GDM1 (cell line): ENCODE results near the gene FRK.
"Not testable (repeated sequence)": the region's sequence is repeated elsewhere in the genome, so short reads cannot be mapped to it uniquely, and the experiment has no call there.

Source experiments
- DNase-seq: peaks from one replicate; lab custom pipeline; 2025; lab: John Stamatoyannopoulos, UW

Gene FRK

GRCh38 chr6:115888687-115889470, 171.8 kb downstream of the FRK start:
- DNase-seq, result not testable (repeated sequence)

DNA sequence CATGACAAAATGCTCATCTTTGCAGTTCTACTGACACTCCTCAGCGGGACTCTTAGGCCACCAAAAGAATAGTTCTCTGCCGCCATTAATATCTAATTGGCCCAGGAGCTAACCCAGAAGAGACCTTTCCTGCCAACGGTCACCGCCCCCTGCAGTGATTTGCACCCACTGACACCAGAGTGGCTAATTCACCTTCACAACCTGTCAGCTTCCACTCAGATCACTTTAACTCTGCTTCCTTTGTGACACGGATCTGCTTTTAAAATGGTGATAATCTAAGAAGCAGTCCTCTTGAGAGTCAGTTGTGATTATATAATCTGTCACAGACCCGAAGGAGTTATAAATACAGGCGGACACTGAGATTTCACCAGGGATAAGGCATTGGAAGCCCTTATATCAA, 172.8 kb downstream of the FRK start:
- DNase-seq, result no peak

- no peak for DNase-seq
Observed at GRCh38 chr6:115885636-115886366, 174.9 kb downstream of the FRK start.

GRCh38 chr6:115882771-115883170, 177.9 kb downstream of the FRK start:
- DNase-seq, result no peak

DNA sequence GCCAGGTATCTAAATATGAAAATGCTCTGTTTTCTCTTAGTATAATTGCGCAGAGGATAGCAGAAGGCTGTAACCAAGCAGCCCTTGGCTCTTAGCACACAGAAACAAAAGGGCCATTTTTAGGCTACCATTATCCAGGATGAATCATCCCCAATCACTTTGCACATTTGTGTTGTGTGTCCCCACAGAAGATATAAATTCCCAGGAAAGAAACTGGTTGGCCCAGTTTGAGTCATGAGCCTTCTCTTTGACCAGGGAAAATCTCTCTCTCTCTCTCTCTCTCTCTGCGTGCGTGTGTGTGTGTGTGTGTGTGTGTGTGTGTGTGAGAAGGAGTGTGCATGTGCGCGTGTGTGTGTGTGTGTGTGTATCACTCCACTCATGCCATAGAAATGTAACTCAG, 178.5 kb downstream of the FRK start:
- no peak for DNase-seq
